ENCODE results near the gene NAV3. TPM values are rescaled to one million over a fixed set of nuclear protein-coding genes. Genes with fewer than 3 reads are reported as not detected.

The NAV3 gene
- total RNA-seq, 2 experiments from 2014 or later, result not detected

GRCh38 chr12:78118486-78118885 lies 287.8 kb downstream of the NAV3 start:
- ATAC-seq, result no peak
- no peak for DNase-seq
- Mint-ChIP-seq H3K9me3 (peaks cover 6% of the 10 kb centered on the region), H3K4me1 (ENCODE audit: low read depth) (no peaks in the 10 kb centered on the region), H3K27ac (no peak overlapping the region), H3K27me3 (no peaks in the 10 kb centered on the region), H3K4me3 (no peak overlapping the region), H3K36me3 (ENCODE audit: low read depth) (no peaks in the 10 kb centered on the region)
- CTCF ChIA-PET, result interaction anchor here (0.6 kb wide), 1 partner anchor 504 kb away, joined by 3 read pairs; no protein-coding TSS in a partner anchor
- TF ChIP-seq CTCF (IDR thresholded peaks at IDR 0.05), result no peak
- POLR2A ChIA-PET, result no interaction called here
- intact Hi-C loops (cut with micrococcal nuclease), result no loop called here

- H3K27ac Mint-ChIP-seq, result no peak overlapping the region
- CTCF ChIA-PET, result no interaction called here
- H3K4me3 Mint-ChIP-seq, result no peak overlapping the region
- POLR2A ChIA-PET, result no interaction called here
- ATAC-seq, result no peak
- TF ChIP-seq CTCF (IDR thresholded peaks at IDR 0.05), result no peak
- H3K9me3 Mint-ChIP-seq, result peaks cover 3% of the 10 kb centered on the region
- intact Hi-C loops (cut with micrococcal nuclease), result no loop called here
- no peaks in the 10 kb centered on the region for H3K27me3 Mint-ChIP-seq
- H3K36me3 Mint-ChIP-seq (ENCODE audit: low read depth), result no peaks in the 10 kb centered on the region
- no peak for DNase-seq
- H3K4me1 Mint-ChIP-seq (ENCODE audit: low read depth), result no peaks in the 10 kb centered on the region
These were observed 288.7 kb downstream of the NAV3 start for GRCh38 chr12:78119351-78119918.

DNA sequence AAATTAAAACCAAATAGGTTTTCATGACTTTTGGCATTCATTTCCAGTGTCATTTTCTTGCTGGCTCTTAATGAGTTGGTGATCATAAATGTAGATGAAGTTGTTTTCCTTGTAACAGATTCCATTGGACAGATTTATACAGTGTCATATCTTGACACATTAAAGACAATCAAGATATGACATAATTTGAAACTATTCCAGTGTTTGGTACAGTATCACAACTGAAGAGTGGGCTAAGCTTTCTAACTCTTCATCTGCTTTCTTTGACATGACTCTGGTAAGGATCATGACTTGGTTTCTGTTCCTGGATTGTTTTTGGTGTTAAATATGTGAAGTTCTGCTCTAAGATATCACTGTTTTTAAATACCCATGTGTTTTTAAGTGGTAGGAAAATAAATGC lies 289.6 kb downstream of the NAV3 start:
- H3K9me3 Mint-ChIP-seq, result peaks cover 3% of the 10 kb centered on the region
- H3K36me3 Mint-ChIP-seq (ENCODE audit: low read depth), result no peaks in the 10 kb centered on the region
- POLR2A ChIA-PET, result no interaction called here
- no peaks in the 10 kb centered on the region for H3K4me1 Mint-ChIP-seq (ENCODE audit: low read depth)
- CTCF ChIA-PET, result no interaction called here
- no peak overlapping the region for H3K27ac Mint-ChIP-seq
- intact Hi-C loops (cut with micrococcal nuclease), result no loop called here
- H3K4me3 Mint-ChIP-seq, result no peak overlapping the region
- DNase-seq (no peak), ATAC-seq (no peak)
- H3K27me3 Mint-ChIP-seq, result no peaks in the 10 kb centered on the region
- TF ChIP-seq CTCF (IDR thresholded peaks at IDR 0.05), result no peak

- POLR2A ChIA-PET, result no interaction called here
These were observed 290.3 kb downstream of the NAV3 start for GRCh38 chr12:78120866-78121560.

More at GRCh38 chr12:78120866-78121560, 290.3 kb downstream of the NAV3 start:
- Mint-ChIP-seq H3K4me1 (ENCODE audit: low read depth) (no peaks in the 10 kb centered on the region), H3K27ac (no peak overlapping the region), H3K36me3 (ENCODE audit: low read depth) (no peaks in the 10 kb centered on the region), H3K9me3 (peaks cover 3% of the 10 kb centered on the region), H3K27me3 (no peaks in the 10 kb centered on the region), H3K4me3 (no peak overlapping the region)
- intact Hi-C loops (cut with micrococcal nuclease), result no loop called here
- DNase-seq, result no peak
- TF ChIP-seq CTCF (IDR thresholded peaks at IDR 0.05), result no peak
- CTCF ChIA-PET, result interaction anchor here (1.1 kb wide), 1 partner anchor 121 kb away, joined by 3 read pairs; no protein-coding TSS in a partner anchor
- ATAC-seq, result no peak

Measured in activated CD8-positive, alpha-beta T cell treated with anti-CD3 and anti-CD28 coated beads for 36 hours (primary cell).